HUDEP-2 (cell line): ENCODE data around the gene RPTOR.

Source experiments
- DNase-seq, 76 experiments: peaks; one replicate each; lab custom pipeline; 2025; ENCODE audit not compliant: unreplicated experiment in 76 of 76; lab: John Stamatoyannopoulos, UW

RPTOR gene

DNA sequence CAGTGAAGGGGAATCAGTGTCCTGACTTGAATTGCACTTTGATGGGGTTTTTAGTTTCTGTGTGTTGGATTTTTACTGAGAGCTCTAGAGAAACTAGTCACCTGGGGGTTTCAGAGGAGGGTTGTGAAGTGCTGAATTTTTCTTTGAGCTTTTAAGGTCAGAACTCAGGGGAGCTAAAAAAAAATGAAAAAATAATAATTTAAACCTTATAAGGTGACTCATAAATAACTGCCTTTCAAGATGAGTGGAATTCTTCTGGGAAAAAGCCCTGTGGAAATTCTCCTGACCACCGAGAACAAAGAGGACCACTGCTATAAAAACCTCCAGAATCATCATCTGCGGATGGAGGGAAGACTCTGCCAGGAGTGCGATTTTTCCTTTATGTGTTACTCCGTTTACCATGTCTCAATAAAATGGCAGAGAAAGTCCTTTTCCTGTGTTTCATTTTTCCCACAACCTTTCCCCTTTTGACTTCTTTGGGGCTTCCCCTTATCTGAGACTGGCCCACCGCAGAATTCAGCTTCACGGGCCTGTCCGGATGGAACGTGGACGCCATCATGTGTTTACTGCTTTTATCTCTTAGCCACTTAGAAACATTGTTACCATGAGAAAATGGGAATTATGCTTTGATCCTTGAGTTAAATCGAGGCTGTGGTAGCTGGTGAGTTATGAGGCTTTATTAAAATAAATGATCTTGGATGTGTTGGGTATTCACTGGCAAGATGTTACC lies 39.7 kb downstream of the RPTOR start:
- no peak for DNase-seq

DNA sequence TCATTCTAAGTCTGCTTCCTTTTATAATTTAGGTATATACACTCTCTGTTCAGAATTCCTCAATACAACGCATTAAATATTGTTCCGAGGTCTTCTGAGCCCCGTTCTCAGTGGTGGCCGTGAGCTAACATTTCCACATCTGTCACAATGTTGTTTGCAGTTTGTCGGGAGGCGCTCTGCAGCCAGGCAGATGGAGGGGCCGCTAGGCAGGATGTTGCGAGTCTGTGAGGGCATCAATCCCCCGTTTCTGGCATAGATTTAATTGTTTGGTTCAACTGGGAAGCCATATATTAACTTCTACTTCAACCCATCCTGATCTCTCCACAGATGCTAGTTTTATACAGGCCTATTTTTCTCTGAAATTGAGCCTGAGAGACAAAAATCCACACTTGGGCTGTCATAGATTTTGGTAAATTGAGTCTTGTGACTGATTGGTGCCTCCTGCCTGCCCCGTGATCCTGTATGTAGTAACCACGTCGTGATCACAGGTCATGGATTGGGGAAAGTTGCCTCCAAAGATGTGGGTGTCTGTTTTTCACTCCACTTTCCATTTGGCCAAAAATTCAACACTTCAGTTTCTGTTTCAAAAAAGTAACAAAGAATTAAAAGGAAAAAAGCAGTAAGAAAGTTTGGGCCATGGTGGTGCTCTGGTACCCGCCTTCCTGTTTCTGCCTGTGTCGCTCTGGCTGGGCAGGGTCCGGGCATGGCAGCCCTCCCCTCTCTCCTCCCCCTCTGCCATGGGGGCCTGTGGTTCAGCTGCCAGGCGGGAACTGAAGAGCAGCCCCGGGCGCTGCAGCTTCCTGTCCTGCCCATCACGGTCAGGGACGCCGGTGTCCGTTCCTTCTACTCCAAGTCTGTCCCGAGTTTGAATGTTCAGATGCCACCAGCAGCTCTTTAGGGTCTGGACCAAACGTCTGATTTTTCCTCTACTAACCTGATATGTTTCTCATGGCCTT lies 41.5 kb downstream of the RPTOR start:
- no peak for DNase-seq

DNA sequence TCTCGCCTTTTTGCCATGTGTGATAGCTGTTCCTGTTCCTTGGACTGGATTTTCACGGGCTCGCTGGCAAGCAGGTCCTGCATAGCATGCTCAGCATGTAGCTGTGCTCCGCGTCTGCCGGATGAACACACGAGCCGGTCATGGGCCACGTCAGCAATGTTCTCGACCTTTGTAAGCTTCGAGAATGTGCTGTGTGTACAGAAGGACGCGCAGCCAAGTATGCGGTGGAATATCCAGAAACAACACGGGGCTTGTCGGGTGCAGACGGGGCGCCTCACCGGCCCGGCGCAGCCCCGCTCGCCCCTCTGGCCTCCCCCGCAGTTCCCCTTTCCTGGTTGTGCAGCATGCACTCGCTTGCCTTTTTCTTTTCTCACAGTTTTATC lies 42.2 kb downstream of the RPTOR start:
- DNase-seq = no peak

DNA sequence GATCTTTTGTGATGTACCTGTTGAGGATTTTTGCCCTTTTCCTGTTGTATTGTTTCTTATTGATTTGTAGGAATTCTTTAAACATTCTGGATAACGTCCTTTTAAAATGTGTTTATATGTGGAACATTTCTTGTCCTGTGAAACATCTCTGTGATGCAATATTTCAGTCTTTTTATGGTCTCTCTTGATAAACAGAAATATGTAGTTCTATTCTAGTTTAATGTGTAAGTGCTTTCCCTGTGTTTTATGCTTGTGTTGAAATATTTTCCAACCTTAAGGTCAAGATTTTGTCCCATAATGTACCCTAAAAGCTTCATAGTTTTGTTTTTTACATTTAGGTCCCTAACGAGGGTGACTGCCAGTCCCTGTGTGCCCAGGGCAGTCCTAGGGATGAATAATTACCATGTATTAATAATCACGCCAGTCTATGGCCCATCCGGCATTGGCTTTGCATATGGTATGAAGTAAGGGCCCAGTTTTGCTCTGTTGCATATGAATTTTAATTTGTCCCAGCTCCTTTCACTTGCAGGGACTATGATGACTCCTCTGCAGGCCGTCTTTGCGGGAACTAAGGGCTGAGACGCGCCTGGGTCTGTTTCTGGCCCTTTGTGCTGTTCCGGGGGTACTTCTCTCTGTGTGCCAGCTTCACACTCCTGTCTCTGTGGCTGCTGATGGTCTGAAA lies 44.2 kb downstream of the RPTOR start:
- no peak for DNase-seq

DNA sequence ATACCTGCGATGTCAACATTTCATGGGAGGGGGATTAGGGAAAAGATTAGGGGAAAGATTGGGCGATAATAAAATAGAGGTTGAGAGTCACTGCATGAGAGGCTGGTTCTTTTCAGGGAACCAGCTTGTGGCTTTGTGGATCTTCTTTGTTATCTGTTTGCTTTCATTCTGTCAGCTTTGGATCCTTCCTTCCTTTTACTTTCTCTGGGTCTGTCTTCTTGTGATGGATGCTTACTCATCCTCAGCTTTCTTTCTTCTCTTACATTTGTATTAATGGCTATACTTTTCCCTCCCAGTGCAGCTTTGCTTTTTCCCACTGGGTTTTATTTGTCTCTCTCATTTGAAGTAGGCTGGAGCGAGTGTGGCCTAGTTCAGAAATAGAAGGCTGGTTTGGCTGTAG lies 47.1 kb downstream of the RPTOR start:
- no peak for DNase-seq

DNA sequence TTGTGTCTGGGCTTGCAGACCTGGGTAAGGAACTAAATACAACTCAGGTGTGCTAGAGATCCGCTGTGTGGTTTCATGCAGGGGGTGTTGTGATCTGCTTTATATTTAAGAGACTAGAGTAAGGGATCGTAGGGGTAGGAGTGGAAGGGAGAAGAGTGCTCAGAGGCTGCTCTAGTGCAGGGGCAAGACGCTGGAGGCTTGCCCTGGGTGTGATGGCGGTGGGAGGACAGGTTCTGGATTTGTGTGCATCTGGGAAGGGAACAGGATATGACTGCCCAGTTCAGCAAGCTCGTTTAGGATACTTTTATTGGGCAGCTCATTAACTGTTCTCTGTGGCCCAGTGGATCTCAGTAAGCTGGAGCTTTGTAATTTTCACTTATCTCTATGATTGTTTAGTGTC lies 47.6 kb downstream of the RPTOR start:
- no peak for DNase-seq

DNA sequence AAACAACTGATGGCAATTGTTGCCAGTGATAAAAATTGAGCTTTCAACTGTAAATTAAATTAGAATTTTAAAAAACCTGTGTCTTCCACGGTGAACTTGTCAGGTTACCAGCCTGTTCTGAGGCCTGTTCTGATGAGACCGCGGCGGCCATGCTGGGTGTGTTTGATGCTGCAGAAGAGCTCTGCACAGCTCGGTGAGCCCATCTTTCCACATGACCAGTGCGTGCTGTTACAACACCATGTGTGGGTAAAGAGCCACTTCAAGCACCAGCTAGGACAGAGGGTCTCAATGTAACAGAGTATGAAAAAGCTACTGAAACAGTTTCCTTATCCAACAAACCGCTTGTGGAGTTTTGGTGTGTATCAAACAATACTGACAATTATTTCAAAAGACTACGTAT lies 48.5 kb downstream of the RPTOR start:
- no peak for DNase-seq

DNA sequence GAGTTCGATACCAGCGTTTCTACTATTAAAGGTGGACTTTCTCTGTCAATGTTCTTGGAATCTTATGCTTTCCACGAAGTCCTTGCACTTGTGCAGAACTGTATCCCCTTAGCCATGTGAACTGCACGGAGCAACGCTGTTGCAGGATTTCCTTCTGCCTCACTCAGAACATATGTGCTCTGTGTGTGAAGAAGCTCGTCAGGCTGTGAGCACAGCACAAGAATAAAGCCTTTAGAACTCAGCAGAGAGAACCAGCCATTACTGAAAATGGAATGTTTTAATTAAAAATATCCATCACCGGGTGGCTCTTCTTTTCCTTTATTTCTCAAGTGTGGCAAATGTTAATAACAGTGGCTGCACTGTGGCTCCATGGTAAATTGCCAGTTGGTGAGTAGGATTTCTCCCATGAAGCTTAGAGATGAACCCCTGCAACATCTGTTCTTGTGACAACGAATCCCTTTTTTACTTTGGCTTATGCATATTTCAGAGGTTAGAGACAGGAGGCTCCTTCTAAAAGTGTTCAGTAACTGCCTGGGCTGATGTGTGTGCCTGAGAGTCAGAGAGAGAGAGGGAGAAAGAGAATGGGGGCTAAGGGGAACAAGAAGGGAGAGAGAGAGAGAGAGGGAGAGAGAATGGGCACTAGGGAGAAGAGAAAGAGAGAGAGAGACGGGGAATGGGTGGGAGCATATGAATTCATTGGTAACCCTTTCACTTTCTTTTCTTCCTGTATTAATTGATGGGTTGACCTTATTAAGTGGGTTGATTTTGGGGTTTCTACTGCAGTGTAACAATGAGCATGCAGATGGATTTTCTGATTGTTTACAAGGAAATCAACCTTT lies 50.0 kb downstream of the RPTOR start:
- DNase-seq = no peak

DNA sequence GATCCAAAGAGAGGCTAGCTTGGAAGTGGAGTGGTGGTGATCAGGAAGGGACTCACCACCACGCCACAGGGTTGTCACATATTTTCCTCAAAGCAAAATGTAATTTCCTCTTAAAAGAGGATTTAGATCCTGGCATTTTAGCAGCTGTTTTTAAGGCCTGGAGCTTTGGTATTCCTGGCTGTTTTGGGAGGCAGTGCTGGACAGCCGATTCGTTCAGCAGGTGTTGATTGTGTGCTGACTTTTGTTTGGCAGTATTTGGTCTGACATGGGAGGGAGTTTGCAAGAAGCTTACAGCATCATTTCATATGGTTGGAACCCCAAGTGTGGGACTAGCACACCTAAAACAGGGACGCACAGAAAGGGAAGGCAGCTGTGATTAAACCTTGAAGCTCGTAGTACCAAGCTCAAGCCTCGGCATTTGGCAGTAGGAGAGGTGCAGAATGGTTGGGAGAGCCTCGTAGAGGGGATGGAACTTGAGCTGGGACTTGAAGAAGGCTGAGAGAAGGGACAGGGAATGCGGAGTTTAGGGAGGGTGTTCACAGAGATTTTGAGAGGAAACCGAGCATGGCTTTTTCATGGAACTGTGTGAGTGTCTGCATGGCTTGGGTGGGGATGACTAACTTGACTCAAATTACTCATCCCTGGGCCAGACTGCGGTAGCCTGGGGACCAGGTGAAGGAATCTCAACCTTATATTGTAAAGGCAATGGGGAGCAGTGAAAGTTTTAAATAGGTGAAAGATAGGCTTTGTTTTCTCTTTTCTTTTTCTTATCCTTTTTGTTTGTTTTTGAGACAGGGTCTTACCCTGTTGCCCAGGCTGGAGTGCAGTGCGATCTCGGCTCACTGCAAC lies 52.3 kb downstream of the RPTOR start:
- DNase-seq = no peak

DNA sequence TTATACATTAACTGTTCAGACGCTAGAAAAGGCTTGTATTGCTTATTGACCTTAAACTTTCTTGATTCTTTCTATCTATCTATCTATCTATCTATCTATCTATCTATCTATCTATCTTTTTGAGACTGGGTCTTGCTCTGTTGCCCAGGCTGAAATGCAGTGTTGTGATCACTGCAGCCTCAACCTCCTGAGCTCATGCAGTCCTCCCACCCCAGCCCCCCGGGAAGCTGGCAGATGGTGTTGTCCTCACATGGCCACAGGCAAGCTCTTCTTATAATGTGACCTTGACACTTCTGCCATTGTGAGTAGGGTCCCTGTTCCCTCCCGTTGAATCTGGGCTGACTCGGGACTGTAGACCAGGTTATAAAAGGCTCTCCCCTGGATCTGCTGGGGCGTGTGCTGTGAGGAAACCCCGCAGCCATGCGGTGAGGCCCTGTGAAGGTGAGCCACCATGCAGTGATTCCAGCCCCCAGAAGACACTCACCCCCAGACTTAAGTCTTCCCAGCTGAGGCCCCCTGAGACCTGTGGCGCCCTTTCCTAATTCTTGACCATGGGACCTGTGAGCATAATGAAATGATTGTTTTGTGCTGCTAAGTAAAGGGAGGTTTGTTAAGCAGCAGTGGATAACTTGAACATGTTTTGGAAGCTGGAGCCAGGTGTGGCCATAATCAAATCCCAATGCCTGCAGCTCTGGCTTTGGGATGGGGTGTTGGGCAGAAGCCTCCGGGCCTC lies 54.3 kb downstream of the RPTOR start:
- DNase-seq = no peak

DNA sequence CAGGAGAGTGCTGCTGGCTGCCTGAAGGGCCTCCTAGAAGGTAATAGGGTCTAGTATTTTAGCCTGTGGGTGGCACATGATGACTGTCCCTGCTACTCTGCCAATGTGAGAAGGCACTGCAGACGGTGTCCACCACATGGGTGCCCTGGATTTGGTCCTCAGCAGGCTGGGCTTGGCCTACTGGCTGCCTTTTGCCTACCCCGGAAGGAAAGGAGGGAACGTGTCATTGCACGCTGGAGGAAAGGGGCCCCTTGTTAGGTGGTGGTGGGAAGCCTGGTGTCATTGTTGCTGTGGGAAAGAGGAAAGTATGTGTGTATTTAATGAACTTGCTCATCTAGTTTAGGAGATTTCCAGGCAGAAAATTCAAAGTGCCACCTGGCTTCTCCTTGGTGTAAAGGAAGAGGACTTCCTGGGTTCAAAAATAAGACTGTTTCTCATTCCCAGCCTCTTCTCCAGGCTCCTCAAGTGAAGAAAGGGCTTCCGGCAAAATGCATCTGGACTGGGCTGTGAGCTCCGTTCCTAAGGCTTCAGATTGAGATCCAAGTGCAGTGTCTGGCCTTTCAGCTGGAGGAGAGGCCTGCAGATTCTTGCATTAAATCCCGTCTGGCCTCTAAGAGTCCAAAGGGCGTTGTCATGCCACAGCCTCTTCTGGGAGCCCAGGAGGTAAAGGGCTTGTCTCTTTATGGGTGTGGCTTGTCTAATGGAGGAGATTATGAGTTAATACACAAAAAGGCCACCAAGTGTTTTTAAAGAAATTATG lies 55.1 kb downstream of the RPTOR start:
- DNase-seq = peak in 7 of 76 experiments; percentile 1 to 17 (median 10)

DNA sequence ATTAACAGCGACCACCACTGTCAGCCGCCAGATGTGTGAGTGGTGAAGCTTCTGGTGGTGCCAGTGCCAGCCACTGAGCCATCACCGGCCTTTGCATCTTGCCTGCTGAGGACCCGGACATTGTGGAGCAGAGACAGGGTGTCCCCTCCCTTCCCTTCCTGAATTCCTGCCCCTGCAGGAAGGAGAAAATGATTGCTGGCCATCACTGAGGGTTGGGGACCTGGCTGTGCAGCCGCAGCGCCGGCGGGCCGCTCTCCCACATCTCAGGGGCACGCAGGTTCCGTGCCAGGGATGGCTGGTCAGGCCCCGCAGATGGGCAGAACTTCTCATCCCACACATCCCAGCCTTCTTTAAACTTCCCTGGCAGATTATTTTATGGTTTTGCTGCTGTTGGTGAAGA lies 56.5 kb downstream of the RPTOR start:
- DNase-seq = no peak

DNA sequence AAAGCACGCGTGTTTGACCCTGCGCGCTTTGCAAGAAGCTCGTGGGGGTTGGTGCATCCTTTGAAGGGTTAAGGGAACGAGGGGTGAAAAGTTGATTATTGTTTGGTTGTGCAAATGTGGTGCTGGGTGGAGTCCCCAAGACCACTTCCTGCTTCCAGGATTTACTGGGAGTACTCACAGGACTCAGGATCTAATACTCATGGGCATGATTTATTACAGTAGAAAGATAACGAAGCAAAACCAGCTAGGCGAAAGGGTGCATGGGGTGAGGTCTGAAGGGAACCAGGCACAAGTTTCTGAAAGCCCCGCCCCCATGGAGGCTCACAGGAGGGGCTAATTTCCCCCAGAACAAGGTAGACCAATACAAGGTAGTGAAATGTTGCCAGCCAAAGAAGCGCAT lies 58.8 kb downstream of the RPTOR start:
- DNase-seq = no peak

DNA sequence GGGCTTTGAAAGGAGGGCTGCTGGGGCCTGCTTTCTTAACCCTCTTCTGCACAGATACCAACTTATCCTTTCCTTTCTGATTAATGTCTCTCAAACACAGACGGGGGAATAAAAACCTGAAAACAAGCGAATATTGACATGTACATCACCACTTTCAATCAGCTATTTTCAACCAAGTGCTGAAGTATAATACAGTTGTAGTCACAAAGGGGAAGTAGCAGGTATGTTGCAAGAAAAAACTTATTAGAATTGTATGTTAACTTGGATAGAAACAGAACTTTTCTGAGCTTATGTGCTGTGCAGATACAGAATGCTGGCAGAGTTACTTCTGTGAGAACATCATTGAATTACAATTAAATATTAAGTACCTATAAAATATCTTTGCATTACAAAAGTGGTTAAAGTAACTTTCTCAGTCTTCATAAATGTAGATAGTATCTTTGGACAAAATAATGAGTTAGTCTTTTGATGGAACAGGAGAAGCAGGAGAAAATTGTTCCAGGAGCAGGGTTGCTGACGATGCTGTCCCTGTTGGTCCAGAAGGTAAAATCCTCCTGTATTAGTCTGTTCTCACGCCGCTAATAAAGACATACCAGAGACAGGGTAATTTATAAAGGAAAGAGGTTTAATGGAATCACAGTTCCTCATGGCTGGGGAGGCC lies 59.5 kb downstream of the RPTOR start:
- DNase-seq = no peak

DNA sequence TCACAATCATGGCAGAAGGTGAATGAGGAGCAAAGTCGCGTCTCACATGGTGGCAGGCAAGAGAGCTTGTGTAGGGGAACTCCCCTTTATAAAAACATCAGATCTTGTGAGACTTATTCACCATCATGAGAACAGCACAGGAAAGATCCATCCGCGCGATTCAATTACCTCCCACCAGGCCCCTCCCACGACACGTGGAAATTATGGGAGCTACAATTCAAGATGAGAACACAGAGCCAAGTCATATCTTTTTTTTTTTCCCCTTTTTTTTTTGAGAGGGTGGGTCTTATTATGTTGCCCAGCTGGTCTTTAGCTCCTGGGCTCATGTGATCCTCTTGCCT lies 60.0 kb downstream of the RPTOR start:
- no peak for DNase-seq

DNA sequence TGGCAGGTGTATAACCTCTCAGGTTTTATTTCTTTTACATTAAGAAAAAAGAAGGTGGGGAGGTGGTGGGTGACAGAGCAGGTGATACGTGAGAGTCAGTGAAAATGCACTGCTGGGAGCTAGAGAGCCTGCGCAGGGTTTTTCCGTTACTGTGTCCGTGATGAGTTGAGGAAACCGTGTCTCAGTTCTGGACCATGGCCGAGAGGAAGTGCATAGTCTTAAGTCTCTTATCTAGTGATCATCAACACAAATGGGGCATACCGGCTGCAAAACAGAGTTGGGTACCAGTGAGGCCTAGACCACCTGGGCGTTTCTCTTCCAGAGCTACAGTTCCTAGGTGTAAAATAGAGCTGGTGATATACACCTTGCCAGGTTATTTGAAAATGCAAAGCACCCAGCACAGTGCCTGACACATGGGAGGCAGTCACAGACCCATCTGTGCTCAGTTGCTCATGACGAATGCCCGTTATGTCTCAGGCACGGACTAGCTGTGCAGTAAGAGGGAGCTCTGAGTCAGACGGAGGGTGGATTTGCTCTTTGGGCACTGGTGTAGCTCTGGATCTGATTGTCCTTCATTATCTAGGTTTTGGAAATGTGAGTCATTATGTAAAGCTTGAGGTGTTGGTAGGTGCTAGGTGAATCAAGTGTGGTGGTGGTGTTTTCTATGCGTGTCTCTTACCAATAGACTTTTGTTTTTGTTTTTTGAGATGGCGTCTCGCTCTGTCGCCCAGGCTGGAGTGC lies 60.9 kb downstream of the RPTOR start:
- DNase-seq = peak in 11 of 76 experiments; percentile 6 to 25 (median 10)

DNA sequence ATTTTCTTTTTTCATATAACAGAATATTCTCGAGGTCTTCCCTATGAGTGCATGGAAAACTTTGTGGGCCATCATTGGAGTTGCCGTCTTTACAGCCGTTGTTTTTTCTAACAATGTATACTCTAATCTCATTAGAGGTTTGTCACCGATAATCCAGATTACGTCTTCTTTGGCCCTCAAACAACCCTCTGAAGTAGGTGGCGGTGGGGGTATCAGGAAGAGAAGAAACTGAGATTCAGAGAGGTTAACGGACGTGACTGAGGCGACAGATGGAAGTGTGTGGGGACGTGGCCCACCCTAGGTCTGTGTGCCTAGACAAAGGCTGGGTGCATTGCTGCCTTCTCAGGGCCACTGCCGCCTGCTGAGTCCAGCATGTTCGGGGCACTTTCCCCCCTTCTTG lies 63.7 kb downstream of the RPTOR start:
- DNase-seq = no peak
